ENCODE data around the gene ENGASE. TPM values are rescaled to one million over a fixed set of nuclear protein-coding genes. Genes with fewer than 3 reads are reported as not detected.

The ENGASE gene
- total and polyA plus RNA-seq, 8 donors, result 13.9 to 86.5 (median 21.6) TPM

GRCh38 chr17:79043191-79043930, 31.3 kb upstream of the ENGASE start:
- 61 to 69% methylated on average over 10 of the region's 10 CpGs for WGBS, 2 donors
- FAIRE-seq, result no peak
- no peak overlapping the region for H3K4me3 ChIP-seq
- no peaks in the 10 kb centered on the region for H3K4me1 ChIP-seq
- no peak overlapping the region for H3K27ac ChIP-seq
- intact Hi-C loops (cut with DNase I), result no loop called here
- no peaks in the 10 kb centered on the region for H3K27me3 ChIP-seq
- ATAC-seq, result no peak
- no peaks in the 10 kb centered on the region for H3K36me3 ChIP-seq
- no peaks in the 10 kb centered on the region for H3K9me3 ChIP-seq
- no peak for TF ChIP-seq CTCF (IDR thresholded peaks at IDR 0.05)
- peak in 1 of 6 donors; percentile 11 for DNase-seq

- Histone ChIP-seq H3K4me1 (no peaks in the 10 kb centered on the region), H3K27me3 (no peaks in the 10 kb centered on the region), H3K36me3 (no peaks in the 10 kb centered on the region), H3K9me3 (no peaks in the 10 kb centered on the region), H3K27ac (no peak overlapping the region), H3K4me3 (no peak overlapping the region)
- TF ChIP-seq CTCF (IDR thresholded peaks at IDR 0.05), result no peak
- DNase-seq (peak in 1 of 6 donors; percentile 42), FAIRE-seq (no peak), ATAC-seq (no peak)
- intact Hi-C loops (cut with DNase I), result no loop called here
- 43 to 61% methylated on average over 12 of the region's 12 CpGs for WGBS, 2 donors
Measured at GRCh38 chr17:79043931-79044320, 30.7 kb upstream of the ENGASE start.

GRCh38 chr17:79044462-79044861, 30.2 kb upstream of the ENGASE start:
- Histone ChIP-seq H3K4me3 (no peak overlapping the region), H3K4me1 (no peaks in the 10 kb centered on the region), H3K36me3 (no peaks in the 10 kb centered on the region), H3K27ac (no peak overlapping the region), H3K9me3 (no peaks in the 10 kb centered on the region), H3K27me3 (no peaks in the 10 kb centered on the region)
- no peak for TF ChIP-seq CTCF (IDR thresholded peaks at IDR 0.05)
- DNase-seq (peak in 1 of 6 donors; percentile 33), ATAC-seq (no peak), FAIRE-seq (no peak)
- 67 to 76% methylated on average over 11 of the region's 11 CpGs for WGBS, 2 donors
- intact Hi-C loops (cut with DNase I), result no loop called here

GRCh38 chr17:79045001-79045729, 29.5 kb upstream of the ENGASE start:
- Histone ChIP-seq H3K4me3 (no peak overlapping the region), H3K27me3 (no peaks in the 10 kb centered on the region), H3K27ac (no peak overlapping the region), H3K36me3 (no peaks in the 10 kb centered on the region), H3K4me1 (no peaks in the 10 kb centered on the region), H3K9me3 (no peaks in the 10 kb centered on the region)
- DNase-seq (peak in 1 of 6 donors; percentile 49), FAIRE-seq (no peak), ATAC-seq (no peak)
- WGBS, 2 donors, result 53 to 66% methylated on average over 15 of the region's 15 CpGs
- intact Hi-C loops (cut with DNase I), result no loop called here
- TF ChIP-seq CTCF (IDR thresholded peaks at IDR 0.05), result no peak

GRCh38 chr17:79045842-79046196, 28.8 kb upstream of the ENGASE start:
- FAIRE-seq (no peak), DNase-seq (peak in 5 of 6 donors; percentile 49 to 91 (median 79)), ATAC-seq (peak; percentile 70 to 91 (median 88))
- H3K27me3 ChIP-seq, result no peaks in the 10 kb centered on the region
- WGBS, 2 donors, result 1 to 2% methylated on average over 11 of the region's 11 CpGs
- H3K9me3 ChIP-seq, result no peaks in the 10 kb centered on the region
- no peak overlapping the region for H3K4me3 ChIP-seq
- peak; percentile 86 to 95 (median 90) for TF ChIP-seq CTCF (IDR thresholded peaks at IDR 0.05)
- intact Hi-C loops (cut with DNase I), result no loop called here
- H3K27ac ChIP-seq, result no peak overlapping the region
- no peaks in the 10 kb centered on the region for H3K36me3 ChIP-seq
- no peaks in the 10 kb centered on the region for H3K4me1 ChIP-seq
